GM21360 (cell line): ENCODE measurements around the gene KCNS3.

Experiments
- ATAC-seq: cut with Tn5 transposase; IDR thresholded peaks from one replicate; pipeline ENCODE4 v1.9.1; 2021; ENCODE audit warnings: mild to moderate bottlenecking, moderate library complexity; ENCODE audit not compliant: unreplicated experiment

KCNS3 gene, protein sequence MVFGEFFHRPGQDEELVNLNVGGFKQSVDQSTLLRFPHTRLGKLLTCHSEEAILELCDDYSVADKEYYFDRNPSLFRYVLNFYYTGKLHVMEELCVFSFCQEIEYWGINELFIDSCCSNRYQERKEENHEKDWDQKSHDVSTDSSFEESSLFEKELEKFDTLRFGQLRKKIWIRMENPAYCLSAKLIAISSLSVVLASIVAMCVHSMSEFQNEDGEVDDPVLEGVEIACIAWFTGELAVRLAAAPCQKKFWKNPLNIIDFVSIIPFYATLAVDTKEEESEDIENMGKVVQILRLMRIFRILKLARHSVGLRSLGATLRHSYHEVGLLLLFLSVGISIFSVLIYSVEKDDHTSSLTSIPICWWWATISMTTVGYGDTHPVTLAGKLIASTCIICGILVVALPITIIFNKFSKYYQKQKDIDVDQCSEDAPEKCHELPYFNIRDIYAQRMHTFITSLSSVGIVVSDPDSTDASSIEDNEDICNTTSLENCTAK

DNA sequence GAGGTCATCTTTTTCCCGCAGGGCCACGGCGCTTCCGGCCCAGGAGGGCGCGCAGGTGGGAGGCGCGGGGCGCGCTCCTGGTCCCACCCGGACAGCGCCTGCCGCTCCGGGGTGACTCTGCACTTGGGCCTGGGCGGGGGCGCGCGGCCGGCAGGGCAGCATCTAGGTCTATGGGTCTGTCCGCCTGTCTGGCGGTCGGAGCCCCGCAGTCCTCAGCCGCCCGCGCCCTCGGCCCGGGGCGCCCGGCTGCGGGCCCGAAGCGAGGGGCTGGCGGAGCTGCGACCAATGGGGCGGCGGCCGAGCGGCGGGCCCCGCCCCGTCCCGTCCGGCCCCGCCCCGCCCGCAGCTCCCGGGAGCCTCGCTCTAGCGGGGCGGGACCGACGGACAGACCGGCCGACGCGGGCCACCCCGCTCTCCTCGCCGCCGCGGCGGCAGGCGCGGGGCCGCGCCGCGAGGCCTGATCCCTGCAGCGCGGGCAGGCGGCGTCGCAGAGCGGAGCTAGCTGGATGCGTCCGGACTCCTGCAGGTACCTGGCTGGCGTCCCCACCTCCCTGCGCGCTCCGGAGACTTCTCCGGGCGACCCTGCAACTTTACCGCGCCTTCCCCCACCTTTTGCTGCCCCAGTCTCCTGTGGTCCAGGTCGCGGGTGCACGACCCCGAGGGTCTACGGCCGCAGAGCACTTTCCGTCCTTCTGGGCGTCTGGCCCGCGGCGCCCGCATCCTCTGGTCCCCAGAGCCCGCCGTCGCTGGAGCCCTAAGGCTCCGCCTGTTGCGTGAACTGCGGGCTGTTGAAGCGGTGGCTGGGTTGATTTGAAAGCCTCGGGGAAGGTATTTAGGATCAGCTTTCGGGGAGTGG, at the start of gene KCNS3:
Gene KCNS3, plus strand, starts transcription at position 387 of the 856 bp plus-strand sequence. CDS start 52,342 bp downstream, outside the sequence.
- peak; percentile 85 for ATAC-seq

DNA sequence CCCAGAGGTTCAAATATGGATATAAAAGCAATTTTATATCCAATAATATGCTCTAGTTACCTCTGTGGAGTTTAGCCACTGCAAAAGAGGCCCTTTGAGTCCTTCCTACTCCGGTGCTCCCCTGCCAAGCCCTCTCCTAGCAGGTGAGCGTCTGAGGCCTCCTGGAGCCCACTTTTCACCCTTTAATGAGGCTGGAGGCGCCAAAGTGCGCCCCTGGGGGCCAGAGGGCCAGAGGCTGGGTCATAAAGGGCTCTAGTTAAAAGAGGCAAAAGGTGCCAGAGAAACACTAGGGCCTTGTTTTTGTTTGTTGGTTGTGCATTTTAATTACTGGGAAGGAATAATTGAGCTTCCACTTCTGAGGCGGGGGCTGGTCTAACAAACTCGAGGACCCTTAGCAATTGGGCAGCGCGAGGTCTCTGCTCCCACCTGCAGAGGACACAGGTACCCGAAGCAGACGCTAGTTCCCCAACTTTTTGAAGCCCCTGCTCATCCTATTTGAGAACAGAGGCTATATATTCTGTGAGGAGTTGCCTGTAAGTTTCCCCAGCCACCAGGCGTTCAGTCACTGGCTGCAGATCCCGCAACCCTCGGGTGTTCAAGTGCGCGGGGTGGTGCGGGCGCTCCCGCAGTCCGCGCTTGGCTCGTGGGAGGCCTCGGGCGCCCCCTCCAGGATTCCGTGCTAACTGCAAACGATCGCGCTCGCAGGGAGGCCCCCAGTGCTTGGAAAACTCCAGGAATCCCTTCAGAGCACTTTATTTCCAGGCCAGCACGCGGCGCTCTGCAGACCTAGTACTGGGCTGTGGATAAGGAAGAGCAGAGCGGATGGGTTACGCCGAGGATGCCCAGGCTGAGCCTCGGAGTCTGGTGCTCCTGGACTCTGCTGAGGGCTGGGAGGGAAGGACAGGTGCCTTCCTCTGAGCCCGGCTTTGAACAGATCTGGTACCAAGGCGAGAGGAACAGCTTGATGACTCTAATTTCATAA, 48.1 kb upstream of the KCNS3 start:
- ATAC-seq = peak; percentile 90

DNA sequence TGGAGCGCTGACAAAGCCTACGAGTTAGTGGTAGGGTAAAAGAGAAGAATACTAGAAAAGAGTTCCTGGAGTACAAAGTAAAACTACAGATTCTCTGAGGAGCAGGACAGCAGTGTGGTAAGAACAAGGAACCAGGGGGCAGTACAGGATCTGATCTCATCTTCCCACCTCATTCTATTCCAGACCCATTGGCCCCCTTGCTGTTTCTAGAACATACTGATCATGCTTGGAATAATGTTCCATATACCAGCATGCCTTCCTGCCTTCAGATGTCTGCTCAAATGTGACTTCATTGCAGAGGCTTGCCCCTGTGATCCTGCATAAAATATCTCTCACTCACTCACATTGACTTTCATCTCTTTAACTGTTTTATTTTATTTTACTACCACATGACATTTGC, 43.0 kb upstream of the KCNS3 start:
- no peak for ATAC-seq

DNA sequence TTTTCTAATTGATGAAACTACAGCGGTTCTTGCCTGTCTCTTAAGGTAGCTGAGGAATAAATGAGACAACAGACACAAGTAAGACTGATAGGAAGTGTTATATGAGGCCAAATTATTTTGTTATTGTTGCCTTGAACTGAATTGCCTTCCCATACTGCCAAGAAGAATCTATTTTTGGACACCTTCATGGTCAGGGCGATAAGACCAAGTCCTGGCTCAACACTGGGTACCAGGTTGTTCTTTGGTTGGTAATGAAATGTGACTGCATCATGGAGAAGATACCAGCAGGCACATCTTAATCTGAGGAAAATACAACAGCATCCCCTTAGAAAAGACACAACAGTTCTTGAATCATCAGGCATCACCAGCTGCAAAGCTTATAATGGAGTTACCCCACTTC, 38.5 kb upstream of the KCNS3 start:
- ATAC-seq = no peak

DNA sequence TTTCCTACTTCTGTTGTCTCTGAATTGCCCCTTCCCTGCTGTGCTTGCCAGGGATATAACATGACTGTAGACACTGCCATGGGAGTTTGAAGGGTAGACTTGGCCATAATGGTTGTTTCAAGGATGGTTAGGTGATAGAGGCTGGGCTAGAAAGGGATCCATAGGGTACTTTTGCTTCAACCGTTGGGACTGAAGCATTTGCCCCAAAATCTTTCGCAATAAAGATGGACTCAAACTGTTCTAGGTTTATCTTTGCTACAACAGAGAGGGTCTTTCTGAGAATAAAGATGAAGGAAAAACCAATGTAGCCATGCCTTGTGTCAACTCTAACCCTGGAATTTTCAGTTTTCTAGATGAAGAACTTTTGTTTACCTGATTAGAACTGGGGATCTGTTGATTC, 35.0 kb upstream of the KCNS3 start:
- ATAC-seq = no peak

DNA sequence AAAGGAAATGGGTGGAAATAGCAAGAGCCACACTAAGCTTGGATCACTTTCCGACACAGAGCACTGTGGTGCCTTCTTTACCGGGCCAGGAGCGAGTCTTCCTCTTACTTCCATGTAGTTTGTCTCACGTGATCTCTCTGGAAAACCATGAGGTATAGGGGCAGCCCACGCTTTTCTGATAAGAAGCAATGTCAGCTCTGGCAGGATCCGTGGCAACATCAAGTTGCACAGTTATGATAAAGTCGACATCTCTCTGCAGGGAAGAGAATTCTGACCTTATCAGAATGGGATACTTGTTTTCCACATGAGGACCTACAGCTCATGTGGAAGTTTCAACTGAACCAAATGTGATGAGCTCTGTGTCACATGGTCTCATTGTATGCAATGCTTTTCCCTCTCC, 32.7 kb upstream of the KCNS3 start:
- no peak for ATAC-seq

DNA sequence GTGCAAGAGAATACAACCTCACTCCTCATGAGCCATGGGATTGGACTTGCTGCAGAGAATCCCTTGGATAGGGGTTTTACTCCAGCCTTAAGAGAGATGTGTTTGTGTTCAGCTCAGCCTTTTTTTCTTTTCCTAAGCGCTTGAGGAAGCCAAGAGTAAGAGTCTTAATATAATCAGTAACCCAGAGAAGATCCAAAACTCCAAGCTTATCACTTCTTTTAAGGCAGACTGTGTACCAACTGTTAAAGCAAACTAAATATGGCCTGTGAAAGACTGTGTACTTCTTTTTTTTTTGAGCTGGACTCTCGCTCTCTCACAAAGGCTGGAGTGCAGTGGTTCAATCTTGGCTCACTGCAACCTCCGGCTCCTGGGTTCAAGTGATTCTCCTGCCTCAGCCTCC, 31.8 kb upstream of the KCNS3 start:
- no peak for ATAC-seq

DNA sequence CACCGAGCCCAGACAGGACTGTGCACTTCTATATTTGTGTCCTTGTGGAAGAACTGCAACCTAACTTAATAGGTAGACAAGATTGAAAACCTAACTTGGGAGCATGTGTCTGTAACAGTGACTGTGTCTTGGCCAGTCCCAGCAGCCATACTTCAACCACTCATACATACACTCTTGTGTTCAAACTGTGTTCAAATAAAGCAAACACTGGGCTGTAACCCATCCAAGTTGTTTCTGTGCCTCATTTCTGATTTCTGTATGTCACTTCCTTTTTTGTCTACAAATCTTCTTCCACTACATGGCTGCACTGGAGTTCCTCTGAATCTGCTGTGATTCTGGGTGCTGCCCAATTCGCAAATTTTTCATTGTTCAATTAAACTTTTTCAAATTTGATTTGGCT, 31.2 kb upstream of the KCNS3 start:
- ATAC-seq = no peak

DNA sequence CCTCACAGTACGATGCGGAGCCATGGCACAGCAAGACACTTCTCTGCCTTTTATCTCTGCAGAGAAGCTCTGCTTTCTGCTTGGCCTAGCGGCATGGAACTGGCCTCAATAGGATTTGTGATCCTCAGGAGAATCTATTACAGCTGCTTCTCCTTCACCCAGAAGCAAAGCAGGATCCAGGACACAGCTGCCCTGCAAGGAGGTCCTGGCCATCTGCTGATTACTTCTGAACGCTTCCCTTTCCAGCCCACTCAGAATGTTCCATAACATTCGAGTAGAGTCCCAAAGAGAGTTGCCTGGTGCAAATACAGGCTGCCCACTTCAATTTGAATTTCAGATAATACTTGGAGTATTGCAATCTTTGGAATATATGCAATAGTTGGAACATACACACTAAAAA, 29.2 kb upstream of the KCNS3 start:
- no peak for ATAC-seq

DNA sequence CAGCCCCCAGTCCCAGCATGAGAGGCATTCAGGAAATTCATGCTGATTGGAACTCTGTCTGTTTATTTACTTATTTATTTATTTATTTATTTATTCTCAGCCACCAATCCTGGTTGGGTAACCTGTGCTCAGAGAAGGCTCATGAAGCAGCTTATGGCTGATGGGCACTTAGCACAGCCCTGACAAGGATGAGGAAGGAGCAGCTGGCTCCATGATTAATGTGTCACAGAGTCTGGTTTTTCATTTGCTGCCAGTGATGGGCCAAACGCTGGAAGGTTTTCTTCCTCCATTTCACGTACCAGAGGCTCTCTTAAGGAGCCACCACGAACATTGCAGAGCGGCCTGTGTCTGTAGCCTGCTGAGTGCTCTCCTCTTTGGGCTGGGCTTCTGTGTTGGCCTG, 28.3 kb upstream of the KCNS3 start:
- no peak for ATAC-seq

DNA sequence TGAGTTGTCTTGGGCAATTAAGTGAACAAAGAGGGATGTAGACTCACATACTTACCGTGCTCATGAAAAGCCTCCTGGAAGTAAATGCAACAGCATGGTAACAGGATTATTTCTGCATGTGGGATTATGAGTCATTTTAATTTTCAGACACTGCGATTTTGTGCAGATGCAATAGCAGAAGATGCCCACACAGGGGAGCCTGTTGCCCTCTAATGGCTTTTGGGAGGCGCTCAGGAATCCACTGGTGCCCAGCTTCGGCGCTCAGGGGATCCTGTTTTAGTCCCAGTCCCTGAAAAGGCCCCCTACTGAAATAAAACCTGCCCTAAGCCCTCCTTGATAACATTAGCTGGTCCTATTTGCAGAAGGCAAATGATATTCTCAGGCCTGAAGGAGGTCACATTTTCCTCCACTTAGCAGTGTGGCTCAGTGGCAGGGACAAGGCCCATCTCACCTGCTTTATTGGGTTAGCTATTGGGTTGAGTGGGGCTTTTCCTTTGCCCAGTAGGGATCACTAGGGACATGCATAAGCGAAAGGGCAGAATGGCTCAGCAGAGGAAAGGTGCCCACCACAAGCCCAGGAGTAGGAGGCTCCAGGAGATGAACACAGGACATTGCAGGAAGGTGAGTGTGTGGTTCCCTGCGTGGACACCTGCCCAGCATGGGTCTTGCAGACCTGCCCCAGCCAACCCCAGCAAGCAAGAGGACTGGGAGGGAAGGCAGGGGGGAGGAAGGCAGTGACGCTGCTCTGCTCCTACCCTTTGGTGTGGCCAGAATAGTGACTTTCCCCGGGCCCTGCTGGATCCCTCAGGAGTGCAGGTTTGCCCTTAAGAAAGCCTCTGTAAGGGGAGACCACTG, 26.5 kb upstream of the KCNS3 start:
- ATAC-seq = peak; percentile 90

DNA sequence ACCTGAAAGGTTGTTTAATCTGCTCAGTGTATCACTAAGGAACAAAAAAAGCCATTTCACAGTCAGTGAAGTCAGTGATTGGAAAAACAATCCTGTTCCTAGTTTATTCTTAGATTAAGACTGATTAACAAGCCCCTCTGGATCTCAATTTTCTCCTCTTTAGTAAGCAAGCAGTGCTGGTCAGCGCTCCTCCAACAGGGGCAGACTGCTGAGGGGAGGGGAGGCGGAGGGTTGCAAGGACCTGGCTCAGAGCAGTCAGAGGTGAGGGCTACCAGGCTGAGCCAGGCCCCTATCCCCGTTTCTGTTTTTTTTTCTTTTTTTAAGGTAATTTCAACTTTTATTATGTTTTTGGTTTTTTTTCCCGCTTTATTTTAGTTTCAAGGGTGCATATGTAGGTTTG, 24.7 kb upstream of the KCNS3 start:
- ATAC-seq = no peak

DNA sequence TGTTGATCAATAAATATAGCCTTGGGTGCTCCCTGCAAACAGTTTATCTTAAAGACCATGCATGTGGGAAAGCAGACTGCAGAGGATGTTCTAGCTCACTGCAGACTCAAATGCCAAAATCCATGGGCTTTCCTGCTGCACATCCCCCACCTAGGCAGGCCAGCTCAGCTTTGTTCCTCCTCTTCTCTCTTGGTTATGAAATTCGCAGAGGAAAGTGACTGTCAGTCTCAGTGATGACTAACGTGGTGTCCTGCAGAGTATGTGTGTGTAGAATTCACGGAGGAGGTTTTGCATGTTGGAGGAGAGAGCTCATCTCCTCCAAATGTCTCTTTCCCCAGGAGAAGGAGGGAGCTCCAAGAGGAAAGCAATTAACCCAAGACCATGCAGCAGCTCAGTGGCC, 21.4 kb upstream of the KCNS3 start:
- no peak for ATAC-seq

DNA sequence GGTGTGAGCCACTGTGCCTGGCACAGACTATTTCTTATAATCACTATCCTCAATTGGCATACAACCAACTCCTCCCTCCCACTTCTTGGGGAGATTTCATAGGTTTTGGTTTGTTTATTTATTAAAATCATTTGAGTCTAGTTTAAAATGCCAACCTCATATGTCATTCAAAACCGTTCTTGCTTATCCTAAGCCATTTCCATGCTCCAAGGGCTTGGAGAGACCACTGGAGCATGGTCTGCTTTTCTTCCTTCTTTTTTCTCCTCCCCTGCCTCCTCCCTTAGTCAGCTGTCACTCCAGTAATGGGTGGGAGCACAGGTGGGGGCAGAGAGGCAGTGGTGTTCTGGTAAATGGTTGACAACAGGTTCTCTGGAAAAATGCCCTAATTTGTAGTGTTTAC, 20.4 kb upstream of the KCNS3 start:
- ATAC-seq = no peak

DNA sequence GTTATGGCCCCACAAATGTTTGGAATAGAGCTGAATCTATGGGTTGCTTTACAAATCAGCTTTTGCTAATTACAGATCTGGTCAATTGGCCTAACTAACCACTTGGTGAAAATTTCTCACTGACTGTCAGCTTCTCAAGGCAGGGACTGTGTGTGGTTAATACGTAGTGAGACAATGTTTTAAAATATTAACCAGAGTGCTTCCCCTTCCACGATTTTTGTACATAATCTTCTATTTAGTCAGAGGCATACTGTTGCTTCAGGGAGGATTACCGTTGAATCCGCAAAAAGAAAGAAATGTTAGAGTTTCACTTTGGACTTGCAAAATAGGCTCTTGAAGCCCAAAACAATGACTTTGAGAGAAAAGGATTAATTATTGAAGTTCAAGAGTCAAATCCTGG, 14.9 kb upstream of the KCNS3 start:
- ATAC-seq = no peak

DNA sequence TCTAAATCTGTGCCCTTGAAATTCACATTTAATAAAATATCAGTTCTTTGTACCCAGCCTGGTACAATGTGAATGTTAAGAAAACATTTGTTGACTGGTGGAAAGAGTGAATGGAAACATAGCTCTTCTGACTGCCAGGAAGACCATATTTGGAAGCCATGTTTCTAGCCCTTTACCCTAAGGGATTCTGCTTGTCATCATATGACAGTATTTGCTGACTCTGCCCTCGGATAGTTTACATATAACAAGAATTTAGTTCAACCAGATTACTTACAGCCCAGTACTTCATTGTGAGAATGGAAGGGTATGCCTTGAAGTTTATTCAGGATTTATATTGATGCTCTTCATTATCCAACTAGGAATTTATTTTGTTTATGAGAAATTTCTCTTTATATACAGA, 13.8 kb upstream of the KCNS3 start:
- ATAC-seq = no peak

DNA sequence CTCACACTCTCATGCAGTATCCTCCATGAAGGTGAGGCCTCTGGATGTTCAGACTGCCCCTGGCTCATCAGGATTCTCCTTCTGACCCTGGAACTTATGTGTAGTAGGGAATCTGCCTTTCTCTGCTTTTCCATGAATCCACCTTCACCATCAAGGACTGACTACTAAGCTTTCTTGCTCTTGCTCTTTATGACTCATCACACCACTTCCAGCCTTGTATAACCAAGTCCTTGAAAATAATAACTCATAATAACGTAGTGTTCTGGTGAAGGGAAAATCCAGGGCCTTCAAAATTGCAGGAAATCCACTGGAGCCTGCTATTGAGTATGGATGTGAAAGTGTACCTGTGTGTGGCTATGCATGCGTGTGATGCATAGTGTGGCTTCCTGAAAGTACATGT, 11.3 kb upstream of the KCNS3 start:
- no peak for ATAC-seq

DNA sequence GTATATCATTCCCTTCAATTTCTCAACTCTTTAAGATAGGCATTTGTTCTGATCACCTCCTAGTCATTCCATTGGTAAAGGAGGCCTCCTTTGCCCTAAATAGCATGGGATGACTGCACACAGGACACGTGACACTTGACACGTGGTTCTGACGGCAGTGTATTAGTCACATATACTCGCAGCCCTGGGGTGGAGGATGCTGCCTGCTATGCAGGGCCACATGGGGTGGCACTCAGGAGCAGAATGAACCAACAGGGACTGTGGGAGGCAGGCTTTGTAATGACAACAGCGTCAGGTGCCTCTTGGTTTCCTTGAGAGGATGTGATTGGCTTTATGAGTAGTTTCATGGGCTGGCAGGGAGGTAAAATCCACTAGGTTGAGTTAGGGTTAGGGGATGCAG, 9.3 kb upstream of the KCNS3 start:
- ATAC-seq = no peak

DNA sequence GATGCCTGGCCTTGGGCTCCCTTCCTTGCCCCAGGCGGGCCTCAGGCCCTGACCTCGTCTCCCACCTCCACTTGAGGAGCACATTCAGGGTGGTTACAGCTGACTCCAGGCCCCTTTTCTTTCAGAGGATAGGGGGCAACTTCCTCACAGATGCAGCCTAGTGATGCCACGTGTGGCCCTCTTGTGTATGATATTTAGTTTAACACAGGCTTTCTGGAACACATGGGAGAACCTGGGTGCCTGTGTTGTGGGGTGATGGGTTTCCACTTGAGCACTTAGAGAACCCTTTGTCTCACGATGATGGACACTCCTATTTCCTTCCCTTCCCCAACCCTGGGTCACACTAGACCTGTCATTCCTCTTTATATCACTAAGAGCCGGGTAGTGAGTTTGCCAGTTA, 6.8 kb upstream of the KCNS3 start:
- ATAC-seq = no peak

DNA sequence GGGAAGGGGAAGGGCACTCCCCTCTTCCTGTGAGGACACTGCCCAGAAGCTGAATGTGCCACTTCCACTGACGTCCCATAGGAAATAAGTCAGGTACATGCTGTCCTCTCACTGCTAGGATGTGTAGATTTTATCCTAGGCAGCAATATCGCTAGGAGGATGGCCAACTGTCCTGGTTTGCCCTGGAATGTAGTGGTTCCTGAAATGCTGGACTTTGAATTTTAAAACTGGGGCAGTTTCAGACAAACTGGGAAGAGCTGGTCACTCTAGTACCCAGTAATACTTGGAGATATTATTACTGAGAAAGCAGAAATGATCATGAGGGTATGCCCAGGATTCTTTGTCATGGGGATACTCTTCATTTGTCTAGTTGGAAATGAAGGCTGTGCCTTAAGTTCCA, 5.4 kb upstream of the KCNS3 start:
- no peak for ATAC-seq
